ENCODE measurements around the gene DCK.
"Not testable (repeated sequence)": the region's sequence is repeated elsewhere in the genome, so short reads cannot be mapped to it uniquely, and the experiment has no call there.

The DCK gene

GRCh38 chr4:70997546-70997945, 4.1 kb downstream of the DCK start:
- Histone ChIP-seq H2AK5ac (ENCODE audit: low read length) (no peak overlapping the region), H3K9me3 (ENCODE audit: insufficient read depth, low read depth, low read length) (peaks cover 1% of the 10 kb centered on the region), H3K18ac (ENCODE audit: low read length) (no peak overlapping the region), H3K79me1 (ENCODE audit: low read length) (peaks cover 9% of the 10 kb centered on the region), H3K4ac (ENCODE audit: low read depth, low read length) (no peak overlapping the region), H3K4me3 (ENCODE audit: low read depth, low read length) (no peak overlapping the region), H3K27ac (ENCODE audit: low read depth, low read length) (no peak overlapping the region), H4K12ac (ENCODE audit: low read depth, low read length) (no peak overlapping the region), H2BK12ac (ENCODE audit: low read length) (no peak overlapping the region), H3K14ac (ENCODE audit: low read length) (no peak overlapping the region), H4K91ac (ENCODE audit: low read depth, low read length) (no peak overlapping the region), H3K27me3 (ENCODE audit: insufficient read depth, low read length) (no peaks in the 10 kb centered on the region), H3K4me2 (ENCODE audit: low read length) (no peak overlapping the region), H4K8ac (ENCODE audit: low read depth, low read length) (no peak overlapping the region), H2AFZ (ENCODE audit: insufficient read depth, low read length, poor library complexity) (no peak overlapping the region), H3K23ac (ENCODE audit: low read length) (no peak overlapping the region), H3K9ac (ENCODE audit: low read length) (no peak overlapping the region), H3K36me3 (ENCODE audit: control insufficient read depth in 1 of 2, insufficient read depth in 2 of 2, low read length in 2 of 2) (peaks cover 5 to 6% of the 10 kb centered on the region in 2 experiments), H2BK120ac (ENCODE audit: insufficient read depth, low read length, poor library complexity) (no peak overlapping the region), H2BK5ac (ENCODE audit: low read depth, low read length, poor library complexity) (no peak overlapping the region), H3K4me1 (ENCODE audit: control insufficient read depth in 1 of 2, insufficient read depth in 2 of 2, low read length in 2 of 2) (peaks cover 0 to 4% of the 10 kb centered on the region in 2 experiments), H3K79me2 (ENCODE audit: control insufficient read depth, insufficient read depth, low read length, poor library complexity) (peaks cover 5% of the 10 kb centered on the region)
- no peak for DNase-seq
- WGBS (ENCODE audit: extremely low coverage, insufficient coverage, insufficient read length), result no CpG with 5 or more reads among the region's 2 CpGs

- H3K36me3 ChIP-seq (ENCODE audit: control insufficient read depth in 1 of 2, insufficient read depth in 2 of 2, low read length in 2 of 2); H3K4me2 ChIP-seq (ENCODE audit: low read length); H3K4me1 ChIP-seq (ENCODE audit: control insufficient read depth in 1 of 2, insufficient read depth in 2 of 2, low read length in 2 of 2); H2AK5ac ChIP-seq (ENCODE audit: low read length); H3K18ac ChIP-seq (ENCODE audit: low read length); H3K4me3 ChIP-seq (ENCODE audit: low read depth, low read length); H4K8ac ChIP-seq (ENCODE audit: low read depth, low read length); H4K91ac ChIP-seq (ENCODE audit: low read depth, low read length); DNase-seq; H3K79me2 ChIP-seq (ENCODE audit: control insufficient read depth, insufficient read depth, low read length, poor library complexity); H2BK5ac ChIP-seq (ENCODE audit: low read depth, low read length, poor library complexity); H3K23ac ChIP-seq (ENCODE audit: low read length); H3K4ac ChIP-seq (ENCODE audit: low read depth, low read length); H2BK12ac ChIP-seq (ENCODE audit: low read length); H3K79me1 ChIP-seq (ENCODE audit: low read length); H3K9ac ChIP-seq (ENCODE audit: low read length); H4K12ac ChIP-seq (ENCODE audit: low read depth, low read length); H3K14ac ChIP-seq (ENCODE audit: low read length); H3K27ac ChIP-seq (ENCODE audit: low read depth, low read length); H3K27me3 ChIP-seq (ENCODE audit: insufficient read depth, low read length); H2AFZ ChIP-seq (ENCODE audit: insufficient read depth, low read length, poor library complexity); H3K9me3 ChIP-seq (ENCODE audit: insufficient read depth, low read depth, low read length); H2BK120ac ChIP-seq (ENCODE audit: insufficient read depth, low read length, poor library complexity): not testable (repeated sequence)
These were observed 6.2 kb downstream of the DCK start for GRCh38 chr4:70999639-71000038.

- not testable (repeated sequence) for H2AFZ ChIP-seq (ENCODE audit: insufficient read depth, low read length, poor library complexity); H3K4me2 ChIP-seq (ENCODE audit: low read length); H4K91ac ChIP-seq (ENCODE audit: low read depth, low read length); H3K27ac ChIP-seq (ENCODE audit: low read depth, low read length); H3K9me3 ChIP-seq (ENCODE audit: insufficient read depth, low read depth, low read length); H3K27me3 ChIP-seq (ENCODE audit: insufficient read depth, low read length); H2BK12ac ChIP-seq (ENCODE audit: low read length); H3K23ac ChIP-seq (ENCODE audit: low read length); H2BK120ac ChIP-seq (ENCODE audit: insufficient read depth, low read length, poor library complexity); H2BK5ac ChIP-seq (ENCODE audit: low read depth, low read length, poor library complexity); H3K4me1 ChIP-seq (ENCODE audit: control insufficient read depth in 1 of 2, insufficient read depth in 2 of 2, low read length in 2 of 2); H2AK5ac ChIP-seq (ENCODE audit: low read length); DNase-seq; H3K79me1 ChIP-seq (ENCODE audit: low read length); H3K14ac ChIP-seq (ENCODE audit: low read length); H3K36me3 ChIP-seq (ENCODE audit: control insufficient read depth in 1 of 2, insufficient read depth in 2 of 2, low read length in 2 of 2); H4K8ac ChIP-seq (ENCODE audit: low read depth, low read length); H3K79me2 ChIP-seq (ENCODE audit: control insufficient read depth, insufficient read depth, low read length, poor library complexity); H3K9ac ChIP-seq (ENCODE audit: low read length); H3K18ac ChIP-seq (ENCODE audit: low read length); H3K4me3 ChIP-seq (ENCODE audit: low read depth, low read length); H3K4ac ChIP-seq (ENCODE audit: low read depth, low read length); H4K12ac ChIP-seq (ENCODE audit: low read depth, low read length)
- no CpG with 5 or more reads among the region's 4 CpGs for WGBS (ENCODE audit: extremely low coverage, insufficient coverage, insufficient read length)
These were observed 7.9 kb downstream of the DCK start for GRCh38 chr4:71001363-71001762.

- Histone ChIP-seq H3K27me3 (ENCODE audit: insufficient read depth, low read length) (no peaks in the 10 kb centered on the region), H4K8ac (ENCODE audit: low read depth, low read length) (no peak overlapping the region), H3K4me3 (ENCODE audit: low read depth, low read length) (no peak overlapping the region), H2AFZ (ENCODE audit: insufficient read depth, low read length, poor library complexity) (no peak overlapping the region), H2BK12ac (ENCODE audit: low read length) (no peak overlapping the region), H3K9ac (ENCODE audit: low read length) (no peak overlapping the region), H2BK120ac (ENCODE audit: insufficient read depth, low read length, poor library complexity) (no peak overlapping the region), H3K9me3 (ENCODE audit: insufficient read depth, low read depth, low read length) (no peaks in the 10 kb centered on the region), H3K4me1 (ENCODE audit: control insufficient read depth in 1 of 2, insufficient read depth in 2 of 2, low read length in 2 of 2) (no peaks in the 10 kb centered on the region), H4K12ac (ENCODE audit: low read depth, low read length) (no peak overlapping the region), H3K27ac (ENCODE audit: low read depth, low read length) (no peak overlapping the region), H2AK5ac (ENCODE audit: low read length) (no peak overlapping the region), H3K79me2 (ENCODE audit: control insufficient read depth, insufficient read depth, low read length, poor library complexity) (no peaks in the 10 kb centered on the region), H3K79me1 (ENCODE audit: low read length) (no peaks in the 10 kb centered on the region), H3K36me3 (ENCODE audit: control insufficient read depth in 1 of 2, insufficient read depth in 2 of 2, low read length in 2 of 2) (peaks cover 0 to 1% of the 10 kb centered on the region in 2 experiments), H3K4me2 (ENCODE audit: low read length) (no peak overlapping the region), H3K14ac (ENCODE audit: low read length) (no peak overlapping the region), H3K23ac (ENCODE audit: low read length) (no peak overlapping the region), H3K18ac (ENCODE audit: low read length) (no peak overlapping the region), H4K91ac (ENCODE audit: low read depth, low read length) (no peak overlapping the region), H3K4ac (ENCODE audit: low read depth, low read length) (no peak overlapping the region), H2BK5ac (ENCODE audit: low read depth, low read length, poor library complexity) (no peak overlapping the region)
- no CpG with 5 or more reads among the region's 7 CpGs for WGBS (ENCODE audit: extremely low coverage, insufficient coverage, insufficient read length)
- no peak for DNase-seq
These were observed 10.9 kb downstream of the DCK start for GRCh38 chr4:71004281-71004851.
